ENCODE results near the gene VEGFA.

The VEGFA gene

DNA sequence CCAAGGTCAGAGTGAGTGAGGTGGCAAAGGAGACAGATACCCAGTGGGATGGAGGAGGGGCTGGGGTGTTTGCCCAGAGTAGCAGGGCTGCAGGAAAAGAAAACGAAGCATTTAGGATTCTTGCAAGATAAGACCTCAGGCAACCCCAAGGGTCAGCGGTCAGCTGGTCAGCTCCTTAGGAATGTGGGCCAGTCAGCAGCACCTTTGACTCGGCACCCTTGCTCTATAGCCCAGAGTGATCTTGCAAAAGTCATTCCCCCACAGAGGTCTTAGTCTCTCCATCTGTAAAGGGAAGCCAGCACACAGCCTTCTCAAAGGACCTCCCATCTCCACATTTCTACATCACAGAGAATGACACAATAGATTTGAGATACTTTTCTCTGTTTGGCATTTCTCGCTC, 56.7 kb downstream of the VEGFA start:
- no peak for DNase-seq

DNA sequence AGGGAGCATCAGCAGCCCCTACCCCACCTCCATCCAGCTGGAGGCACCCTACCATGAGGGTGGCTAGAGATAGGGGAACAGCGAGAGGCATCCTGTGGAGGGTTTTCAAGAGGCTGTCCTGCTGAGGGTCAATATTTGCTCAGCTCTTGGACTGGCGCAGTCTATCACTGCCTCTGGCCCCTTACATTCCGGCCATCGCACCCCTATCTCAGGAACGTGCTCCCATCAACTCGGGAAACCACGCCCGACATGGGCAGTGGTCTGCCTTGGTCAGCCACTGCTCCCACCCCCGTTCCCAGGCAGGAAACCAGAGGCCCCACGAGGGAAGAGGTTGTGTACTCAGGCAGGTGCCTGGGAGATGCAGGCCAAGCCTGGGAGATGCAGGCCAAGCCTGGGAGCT, 57.9 kb downstream of the VEGFA start:
- no peak for DNase-seq

DNA sequence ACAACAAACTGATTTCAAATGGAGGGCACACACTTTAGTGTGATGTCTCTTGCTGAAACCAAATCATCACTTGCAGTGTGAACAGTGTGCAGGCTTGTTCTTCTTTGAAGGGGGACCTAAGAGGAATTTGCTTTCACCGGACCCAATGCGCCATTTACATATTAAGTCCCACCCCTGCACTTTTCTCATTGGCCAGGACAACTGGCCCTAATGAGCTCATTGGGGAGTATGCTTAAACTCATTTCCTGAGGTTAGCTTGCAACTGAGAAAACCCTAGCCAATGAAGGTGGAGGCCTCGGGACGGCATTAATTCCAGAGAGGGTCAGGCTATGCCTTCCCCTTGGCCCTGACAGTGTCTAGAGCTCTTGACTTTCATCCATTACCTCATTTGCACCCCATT, 58.7 kb downstream of the VEGFA start:
- no peak for DNase-seq

DNA sequence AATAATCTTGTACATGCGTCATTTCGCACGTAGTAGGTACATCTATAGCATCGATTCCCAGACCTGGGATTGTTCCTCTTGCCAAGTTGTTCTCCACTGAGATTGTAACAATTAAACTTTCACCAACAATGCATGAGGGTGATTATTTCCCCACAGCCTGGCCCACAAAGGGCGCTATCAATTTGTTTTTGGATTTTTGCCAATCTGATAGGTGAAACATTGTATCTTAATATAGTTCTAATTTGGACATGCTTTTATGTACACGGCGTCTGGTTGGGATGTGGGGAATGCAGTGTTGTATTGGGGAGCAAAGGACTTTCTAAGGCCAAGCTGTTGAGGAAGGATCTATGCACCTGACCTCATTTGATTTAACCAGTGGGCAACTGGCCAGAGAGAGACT, 59.5 kb downstream of the VEGFA start:
- no peak for DNase-seq

DNA sequence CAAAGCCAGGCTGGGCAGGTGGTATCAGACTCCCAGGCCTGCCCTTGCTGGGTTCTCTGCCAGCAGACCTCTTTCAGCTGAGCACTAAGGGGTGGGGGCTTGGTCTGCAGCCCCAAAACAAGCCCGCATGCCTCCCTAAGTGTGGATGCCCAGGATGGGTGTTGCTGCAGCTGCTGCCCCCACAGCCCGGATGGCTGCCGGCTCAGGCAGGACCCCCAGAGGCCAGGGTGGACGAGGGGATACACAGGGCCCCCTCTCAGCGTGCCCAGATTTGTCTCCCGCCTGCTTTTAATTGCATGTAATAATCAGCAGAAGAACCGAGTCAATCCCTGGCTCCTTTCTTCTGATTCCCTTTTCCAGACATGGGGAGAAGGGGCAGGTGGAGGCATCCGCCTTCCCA, 60.8 kb downstream of the VEGFA start:
- no peak for DNase-seq

DNA sequence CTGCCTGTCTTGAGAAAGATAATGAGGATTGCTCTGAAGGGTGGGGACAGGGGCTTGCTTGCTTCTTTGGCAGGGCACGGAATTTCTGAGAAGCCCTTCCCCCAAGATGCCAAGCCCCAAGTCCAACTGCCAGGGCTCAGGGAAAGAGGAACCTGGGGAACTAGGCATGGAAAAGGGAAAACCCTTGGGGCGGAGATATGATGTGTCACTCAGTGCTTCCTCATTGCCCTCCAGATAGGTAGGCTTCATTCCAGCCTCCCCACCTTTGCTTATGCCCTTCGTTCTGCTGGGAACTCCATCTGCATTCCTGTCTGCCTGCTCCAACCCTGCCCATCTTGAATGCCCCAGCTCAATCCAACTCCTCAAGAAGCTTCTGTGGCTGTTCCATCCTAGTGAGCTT, 61.2 kb downstream of the VEGFA start:
- no peak for DNase-seq

DNA sequence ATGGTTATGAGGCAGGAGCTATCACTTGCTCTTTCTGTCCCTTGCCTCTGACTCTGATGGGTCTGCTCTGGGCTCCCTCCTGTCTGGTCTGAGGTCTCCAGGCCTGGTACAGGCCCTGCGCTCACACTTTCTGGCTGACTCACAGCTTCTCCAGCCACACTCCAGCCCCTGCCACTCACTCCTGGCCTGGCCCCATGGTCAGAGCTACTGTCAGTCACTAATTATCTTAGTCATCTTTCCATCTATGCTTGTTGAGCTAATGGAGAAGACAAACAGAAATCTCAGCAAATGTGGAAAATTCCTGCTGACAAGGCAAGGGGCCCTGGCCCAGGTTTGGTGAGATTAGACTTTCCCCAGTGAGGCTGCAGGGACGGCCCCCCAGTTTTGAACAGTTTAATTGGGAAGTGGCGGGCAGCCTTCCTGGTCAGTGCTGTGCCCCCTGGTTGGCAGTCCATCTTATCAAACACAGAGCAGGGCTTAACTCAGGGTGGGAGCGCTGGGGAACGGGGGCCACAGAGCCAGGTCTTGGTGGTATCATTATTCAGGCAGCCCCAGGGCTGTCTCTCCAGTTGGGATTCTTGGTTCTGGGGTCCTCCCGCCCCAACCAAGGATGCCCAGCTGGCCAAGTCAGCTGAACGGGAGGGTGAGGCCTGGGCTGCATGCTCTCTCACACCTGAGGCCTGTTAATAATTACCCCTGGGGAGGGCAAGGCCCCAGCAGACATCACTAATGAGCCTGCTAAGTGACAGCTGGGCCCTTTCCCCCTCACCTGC, 63.4 kb downstream of the VEGFA start:
- DNase-seq = no peak

DNA sequence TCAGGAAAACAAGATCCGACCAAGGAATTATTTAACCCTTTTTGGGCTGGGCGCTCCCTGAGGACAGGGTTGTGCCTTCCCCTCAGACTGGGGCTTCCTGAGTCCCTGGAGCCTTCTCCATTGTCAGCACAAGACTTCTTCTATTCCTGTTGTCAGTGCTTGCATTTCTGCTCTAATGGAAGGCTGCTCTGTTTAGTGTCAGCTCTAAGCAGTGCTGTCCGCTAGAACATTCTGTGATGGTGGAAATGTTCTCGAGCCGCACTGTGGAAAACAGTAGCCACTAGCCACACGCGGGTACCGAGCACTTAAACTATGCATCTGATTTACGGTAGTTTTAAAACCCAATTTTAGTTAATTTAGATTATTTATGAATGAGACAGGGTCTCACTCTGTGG, 64.0 kb downstream of the VEGFA start:
- DNase-seq = no peak

DNA sequence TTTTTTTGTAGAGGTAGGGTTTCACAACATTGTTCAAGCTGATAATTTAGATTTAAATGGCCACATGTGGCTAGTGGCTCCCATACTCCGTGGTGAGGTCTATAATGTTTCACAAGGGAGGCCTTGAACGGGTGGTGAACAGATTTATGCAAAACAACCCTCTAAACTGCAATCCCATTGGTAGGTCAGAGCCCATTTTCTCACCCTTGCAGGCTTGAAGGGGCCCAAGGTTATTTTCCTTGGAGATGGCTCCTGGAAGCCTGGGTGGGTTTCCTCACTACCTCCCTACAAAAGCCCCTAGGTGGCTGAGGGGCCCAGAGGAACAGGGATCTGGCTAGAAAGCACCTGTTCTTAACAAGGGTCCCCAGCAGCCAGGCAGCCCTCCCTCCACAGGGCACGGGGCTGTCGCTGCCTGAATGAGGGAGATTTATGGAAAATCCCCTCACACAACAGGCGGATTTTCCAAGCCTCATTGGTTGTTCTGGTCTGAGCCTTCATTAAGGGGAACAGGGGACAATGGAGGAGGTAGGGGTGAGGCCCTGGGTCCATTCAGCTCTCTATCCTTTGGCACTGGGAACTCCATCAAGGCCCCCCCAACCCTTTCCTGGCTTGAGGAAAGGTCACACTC, 64.6 kb downstream of the VEGFA start:
- DNase-seq = no peak

DNA sequence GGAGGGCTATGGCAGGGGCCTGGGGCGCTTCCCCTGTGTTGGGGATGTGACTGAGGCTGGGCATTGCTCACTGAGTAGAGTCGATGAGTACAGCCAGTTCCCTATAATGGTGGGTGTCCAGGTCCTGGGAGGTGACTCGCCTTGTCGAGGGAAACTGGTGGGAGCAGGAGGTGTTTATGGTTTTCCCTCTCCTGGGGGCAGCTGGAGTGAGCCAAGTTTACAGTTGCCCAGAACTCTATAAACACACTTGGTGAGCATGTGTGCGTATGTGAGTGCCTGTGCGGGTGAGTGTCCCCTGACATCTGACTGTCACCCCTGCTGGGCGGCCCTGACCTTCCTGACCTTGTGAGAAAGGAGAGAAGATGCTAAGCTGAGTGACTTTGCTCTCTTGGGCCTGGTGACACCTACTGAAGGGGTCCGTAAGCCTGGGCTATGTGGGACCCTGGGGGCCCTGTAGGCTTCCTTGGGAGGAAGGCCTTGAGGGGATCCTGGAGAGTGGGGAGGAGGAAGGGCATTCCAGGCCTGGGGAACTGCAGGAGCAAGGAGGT, 65.9 kb downstream of the VEGFA start:
- no peak for DNase-seq

Data from NCI-H1436 treated with DMSO at 0.1 percent for 48 hours (cell line).